ENCODE data around the gene KDM6A. TPM values are rescaled to one million over a fixed set of nuclear protein-coding genes. Genes with fewer than 3 reads are reported as not detected.

The KDM6A gene
- total and polyA plus RNA-seq, 2 donors (not counting 1 experiment from before 2014, with no cell fraction given), result 13.8 to 28.4 TPM

DNA sequence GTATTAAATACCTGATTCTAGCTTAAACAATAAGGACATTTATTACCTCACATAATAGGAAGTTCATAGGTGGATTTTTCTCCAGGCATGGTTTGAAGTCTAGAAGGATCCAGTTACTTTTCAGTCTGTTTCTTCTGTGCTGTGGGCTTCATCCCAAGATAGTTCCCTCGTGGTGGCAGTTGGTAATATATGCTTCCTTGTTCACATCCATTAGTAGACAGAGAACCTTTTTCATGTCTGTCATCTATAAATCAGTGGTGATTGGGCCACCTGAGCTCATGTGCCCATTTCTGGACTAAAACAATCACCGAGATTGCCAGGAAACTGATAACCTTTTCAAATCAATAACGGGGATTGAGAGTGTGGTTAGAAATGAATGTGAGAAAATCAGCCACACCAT lies 97.7 kb downstream of the KDM6A start:
- TF ChIP-seq, protein P1, sequence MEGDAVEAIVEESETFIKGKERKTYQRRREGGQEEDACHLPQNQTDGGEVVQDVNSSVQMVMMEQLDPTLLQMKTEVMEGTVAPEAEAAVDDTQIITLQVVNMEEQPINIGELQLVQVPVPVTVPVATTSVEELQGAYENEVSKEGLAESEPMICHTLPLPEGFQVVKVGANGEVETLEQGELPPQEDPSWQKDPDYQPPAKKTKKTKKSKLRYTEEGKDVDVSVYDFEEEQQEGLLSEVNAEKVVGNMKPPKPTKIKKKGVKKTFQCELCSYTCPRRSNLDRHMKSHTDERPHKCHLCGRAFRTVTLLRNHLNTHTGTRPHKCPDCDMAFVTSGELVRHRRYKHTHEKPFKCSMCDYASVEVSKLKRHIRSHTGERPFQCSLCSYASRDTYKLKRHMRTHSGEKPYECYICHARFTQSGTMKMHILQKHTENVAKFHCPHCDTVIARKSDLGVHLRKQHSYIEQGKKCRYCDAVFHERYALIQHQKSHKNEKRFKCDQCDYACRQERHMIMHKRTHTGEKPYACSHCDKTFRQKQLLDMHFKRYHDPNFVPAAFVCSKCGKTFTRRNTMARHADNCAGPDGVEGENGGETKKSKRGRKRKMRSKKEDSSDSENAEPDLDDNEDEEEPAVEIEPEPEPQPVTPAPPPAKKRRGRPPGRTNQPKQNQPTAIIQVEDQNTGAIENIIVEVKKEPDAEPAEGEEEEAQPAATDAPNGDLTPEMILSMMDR (conservative IDR thresholded peaks at IDR 0.05 in 1 of 2, IDR thresholded peaks at IDR 0.05 in 1 of 2; ENCODE audit: low read depth in 1 of 2, low read length in 2 of 2), result no peak
- TF ChIP-seq EZH2 (IDR thresholded peaks at IDR 0.05; ENCODE audit: low read length, missing control alignments), result no peak
- no peaks in the 10 kb centered on the region for H3K4me1 ChIP-seq (ENCODE audit: control insufficient read depth, extremely low read depth, insufficient read depth, low read length)
- no peak overlapping the region for H3K27ac ChIP-seq (ENCODE audit: insufficient read depth, low read length)
- peaks cover 5% of the 10 kb centered on the region for H3K79me2 ChIP-seq (ENCODE audit: control insufficient read depth, insufficient read depth, low read length)
- no peak for DNase-seq (ENCODE audit: low read depth in 2 of 2)
- H3K9ac ChIP-seq (ENCODE audit: insufficient read depth, low read length), result no peak overlapping the region
- H4K20me1 ChIP-seq (ENCODE audit: control insufficient read depth, extremely low read depth, insufficient read depth, low read length), result no peaks in the 10 kb centered on the region
- H3K27me3 ChIP-seq (ENCODE audit: control insufficient read depth, insufficient read depth, low read length), result no peaks in the 10 kb centered on the region
- H3K4me2 ChIP-seq (ENCODE audit: extremely low read depth, insufficient read depth, low read length), result no peak overlapping the region
- no peak overlapping the region for H3K4me3 ChIP-seq (replicated peaks in 1 of 4; ENCODE audit: control extremely low read depth in 1 of 4, insufficient read depth in 1 of 4, low read depth in 3 of 4, low read length in 4 of 4)
- H2AFZ ChIP-seq (ENCODE audit: low read length), result no peak overlapping the region
- H3K36me3 ChIP-seq (ENCODE audit: control insufficient read depth, insufficient read depth, low read length), result no peaks in the 10 kb centered on the region
- H3K9me3 ChIP-seq (ENCODE audit: control insufficient read depth, insufficient read depth, low read depth, low read length), result no peaks in the 10 kb centered on the region

DNA sequence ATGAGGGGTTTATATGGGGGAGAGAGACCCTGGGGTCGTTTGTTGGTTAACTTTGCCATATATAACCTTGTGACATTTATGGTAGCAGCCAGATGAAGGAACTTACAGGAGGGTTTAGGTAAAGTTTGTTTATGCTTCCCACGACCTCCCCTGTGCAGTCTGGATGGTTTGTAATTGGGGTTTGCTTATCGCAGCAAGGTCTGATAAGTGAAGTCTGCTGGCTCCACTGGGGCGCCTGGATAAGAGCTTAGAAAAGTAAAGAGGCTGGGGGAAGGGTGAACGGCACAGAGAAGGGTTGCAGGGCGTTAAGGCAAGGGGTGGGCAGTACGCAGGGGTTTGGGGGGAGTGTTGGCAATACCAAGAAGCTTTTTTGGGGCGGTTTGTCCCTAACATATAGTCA lies 98.7 kb downstream of the KDM6A start:
- no peak overlapping the region for H2AFZ ChIP-seq (ENCODE audit: low read length)
- no peaks in the 10 kb centered on the region for H3K27me3 ChIP-seq (ENCODE audit: control insufficient read depth, insufficient read depth, low read length)
- H3K36me3 ChIP-seq (ENCODE audit: control insufficient read depth, insufficient read depth, low read length), result no peaks in the 10 kb centered on the region
- H3K27ac ChIP-seq (ENCODE audit: insufficient read depth, low read length), result no peak overlapping the region
- no peak for DNase-seq (ENCODE audit: low read depth in 2 of 2)
- no peaks in the 10 kb centered on the region for H3K4me1 ChIP-seq (ENCODE audit: control insufficient read depth, extremely low read depth, insufficient read depth, low read length)
- H3K9ac ChIP-seq (ENCODE audit: insufficient read depth, low read length), result no peak overlapping the region
- H3K79me2 ChIP-seq (ENCODE audit: control insufficient read depth, insufficient read depth, low read length), result peaks cover 2% of the 10 kb centered on the region
- H3K4me3 ChIP-seq (replicated peaks in 1 of 4; ENCODE audit: control extremely low read depth in 1 of 4, insufficient read depth in 1 of 4, low read depth in 3 of 4, low read length in 4 of 4), result no peak overlapping the region
- no peak overlapping the region for H3K4me2 ChIP-seq (ENCODE audit: extremely low read depth, insufficient read depth, low read length)
- TF ChIP-seq, protein P1 (conservative IDR thresholded peaks at IDR 0.05 in 1 of 2, IDR thresholded peaks at IDR 0.05 in 1 of 2; ENCODE audit: low read depth in 1 of 2, low read length in 2 of 2), result no peak
- TF ChIP-seq EZH2 (IDR thresholded peaks at IDR 0.05; ENCODE audit: low read length, missing control alignments), result no peak
- H4K20me1 ChIP-seq (ENCODE audit: control insufficient read depth, extremely low read depth, insufficient read depth, low read length), result no peaks in the 10 kb centered on the region
- no peaks in the 10 kb centered on the region for H3K9me3 ChIP-seq (ENCODE audit: control insufficient read depth, insufficient read depth, low read depth, low read length)

DNA sequence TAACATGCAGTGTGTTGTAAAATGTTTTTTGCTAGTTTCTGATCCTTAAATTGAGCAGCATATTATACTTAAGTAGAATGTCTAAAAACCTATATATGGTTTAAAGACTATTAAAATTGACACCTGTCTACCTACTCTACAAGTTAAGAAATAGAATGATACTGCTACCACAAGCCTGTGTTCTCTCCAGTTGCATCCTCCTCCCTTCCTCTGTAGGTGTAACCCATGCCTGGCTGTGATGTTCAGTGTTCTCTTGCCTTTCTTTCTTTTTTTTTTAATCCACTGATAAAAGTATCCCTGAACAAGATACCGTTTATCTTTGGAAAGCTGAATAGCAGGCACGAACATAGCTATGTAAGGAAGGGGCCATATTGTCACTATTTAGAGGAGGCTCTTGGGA lies 99.1 kb downstream of the KDM6A start:
- no peak overlapping the region for H3K27ac ChIP-seq (ENCODE audit: insufficient read depth, low read length)
- H3K36me3 ChIP-seq (ENCODE audit: control insufficient read depth, insufficient read depth, low read length), result no peaks in the 10 kb centered on the region
- peaks cover 2% of the 10 kb centered on the region for H3K79me2 ChIP-seq (ENCODE audit: control insufficient read depth, insufficient read depth, low read length)
- DNase-seq (ENCODE audit: low read depth in 2 of 2), result no peak
- no peak overlapping the region for H2AFZ ChIP-seq (ENCODE audit: low read length)
- H3K9ac ChIP-seq (ENCODE audit: insufficient read depth, low read length), result no peak overlapping the region
- no peak overlapping the region for H3K4me2 ChIP-seq (ENCODE audit: extremely low read depth, insufficient read depth, low read length)
- H3K4me3 ChIP-seq (replicated peaks in 1 of 4; ENCODE audit: control extremely low read depth in 1 of 4, insufficient read depth in 1 of 4, low read depth in 3 of 4, low read length in 4 of 4), result no peak overlapping the region
- TF ChIP-seq EZH2 (IDR thresholded peaks at IDR 0.05; ENCODE audit: low read length, missing control alignments), result no peak
- TF ChIP-seq, protein P1 (conservative IDR thresholded peaks at IDR 0.05 in 1 of 2, IDR thresholded peaks at IDR 0.05 in 1 of 2; ENCODE audit: low read depth in 1 of 2, low read length in 2 of 2), result no peak
- H3K4me1 ChIP-seq (ENCODE audit: control insufficient read depth, extremely low read depth, insufficient read depth, low read length), result no peaks in the 10 kb centered on the region
- H3K27me3 ChIP-seq (ENCODE audit: control insufficient read depth, insufficient read depth, low read length), result no peaks in the 10 kb centered on the region
- H3K9me3 ChIP-seq (ENCODE audit: control insufficient read depth, insufficient read depth, low read depth, low read length), result no peaks in the 10 kb centered on the region
- H4K20me1 ChIP-seq (ENCODE audit: control insufficient read depth, extremely low read depth, insufficient read depth, low read length), result no peaks in the 10 kb centered on the region
